OCI-LY7 (cell line): ENCODE measurements around the gene ADAMTS2.

Source experiments
- CTCF ChIP-seq: fragments of 200-600 bp; sonication (generic); conservative IDR thresholded peaks from 2 replicates; pipeline ENCODE4 v1.5.1; 2014; ENCODE audit warnings: mild to moderate bottlenecking, antibody characterized with exemption, low read length, moderate library complexity, mixed read lengths
- EZH2phosphoT487 ChIP-seq: fragments of 200-600 bp; sonication (generic); IDR thresholded peaks from 2 replicates; pipeline ENCODE4 v1.6.1; 2018; ENCODE audit warnings: low read depth, borderline replicate concordance, mild to moderate bottlenecking, mixed run types, antibody characterized with exemption, low read length, moderate library complexity, mixed read lengths

GRCh38 chr5:179343021-179343718 lies 2.1 kb downstream of the ADAMTS2 start:
- TF ChIP-seq CTCF, result no peak
- no peak for TF ChIP-seq EZH2phosphoT487
